Measurements from ENCODE around the gene FAM111B.
A peak's percentile ranks its signal among the peaks of the same experiment; 100 is the strongest.

The FAM111B gene

GRCh38 chr11:59152312-59152951 is 45.4 kb downstream of the FAM111B start:
- no peak for DNase-seq (ENCODE audit: extremely low read depth in 1 of 2, low read depth in 1 of 2)

GRCh38 chr11:59154610-59155009 is 47.6 kb downstream of the FAM111B start:
- DNase-seq (ENCODE audit: extremely low read depth in 1 of 2, low read depth in 1 of 2): no peak

DNA sequence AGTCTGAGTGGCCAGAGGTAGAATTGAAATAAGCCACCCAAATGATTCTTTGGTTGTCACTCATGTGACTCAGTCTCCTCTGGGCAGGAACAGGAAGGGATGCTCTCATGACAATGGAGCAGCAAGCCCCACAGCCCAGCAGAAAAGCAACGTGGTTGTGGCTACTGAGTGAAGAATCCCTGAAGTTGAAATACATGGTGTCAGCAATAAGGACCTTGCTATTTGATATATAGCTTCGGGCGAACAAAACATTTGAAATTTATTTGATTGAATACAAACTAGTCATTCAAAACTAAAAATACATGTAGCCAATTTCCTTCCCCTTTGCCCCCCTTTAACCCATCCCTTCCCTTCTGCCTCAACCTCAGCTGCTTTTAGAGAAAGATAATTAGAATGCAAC is 50.4 kb downstream of the FAM111B start:
- DNase-seq (ENCODE audit: extremely low read depth in 1 of 2, low read depth in 1 of 2): no peak

- no peak for DNase-seq (ENCODE audit: extremely low read depth in 1 of 2, low read depth in 1 of 2)
Observed at GRCh38 chr11:59158206-59159068, 51.4 kb downstream of the FAM111B start.

DNA sequence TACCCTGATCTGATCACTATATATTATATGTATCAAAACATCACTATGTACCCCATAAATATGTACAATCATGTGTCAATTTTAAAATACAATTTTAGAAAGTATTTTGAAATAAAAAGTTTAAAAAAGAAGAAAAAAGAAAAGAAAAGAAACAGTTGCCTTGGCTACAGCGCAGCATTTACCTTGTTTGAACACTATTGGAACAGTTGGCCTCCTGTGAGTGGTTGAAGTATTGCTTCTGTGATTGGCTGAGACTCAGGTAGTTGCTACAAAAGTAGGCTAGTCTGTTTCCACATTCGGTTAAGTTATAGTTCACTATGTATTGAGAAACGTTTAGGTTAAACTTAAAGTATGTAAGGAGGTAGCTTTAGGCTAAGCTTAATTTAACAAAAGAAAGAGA is 57.0 kb downstream of the FAM111B start:
- no peak for DNase-seq (ENCODE audit: extremely low read depth in 1 of 2, low read depth in 1 of 2)

GRCh38 chr11:59171508-59172322 is 64.7 kb downstream of the FAM111B start, which contains the start of gene DTX4:
DTX4 (plus strand) TSS chr11:59172132; CDS start chr11:59172596, 464 bp downstream.
- DNase-seq (ENCODE audit: extremely low read depth in 1 of 2, low read depth in 1 of 2): peak; percentile 71 to 84

GRCh38 chr11:59172345-59173079 is 65.5 kb downstream of the FAM111B start:
- no peak for DNase-seq (ENCODE audit: extremely low read depth in 1 of 2, low read depth in 1 of 2)

- no peak for DNase-seq (ENCODE audit: extremely low read depth in 1 of 2, low read depth in 1 of 2)
Observed at GRCh38 chr11:59173080-59173963, 66.3 kb downstream of the FAM111B start.

GRCh38 chr11:59173964-59174663 is 67.1 kb downstream of the FAM111B start:
- DNase-seq (ENCODE audit: extremely low read depth in 1 of 2, low read depth in 1 of 2): no peak

DNA sequence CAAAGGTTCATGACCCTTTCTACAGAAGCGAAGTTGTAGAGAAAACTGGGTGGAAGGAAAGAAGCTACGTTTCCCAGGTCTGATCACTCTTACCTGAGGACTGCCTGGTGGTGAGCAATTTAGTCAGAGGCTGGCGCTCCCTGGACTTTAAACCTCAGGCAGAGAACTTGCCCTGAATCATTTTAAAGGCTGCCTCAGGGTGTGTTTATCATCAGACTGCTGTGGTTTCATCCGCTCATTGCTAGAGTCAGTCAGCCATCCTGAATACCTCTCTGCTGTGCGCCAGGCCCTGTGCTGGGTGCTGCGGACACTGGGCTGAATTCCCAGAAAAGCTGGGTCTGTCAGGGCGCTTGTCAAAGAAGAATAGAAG is 67.6 kb downstream of the FAM111B start:
- DNase-seq (ENCODE audit: extremely low read depth in 1 of 2, low read depth in 1 of 2): no peak

DNA sequence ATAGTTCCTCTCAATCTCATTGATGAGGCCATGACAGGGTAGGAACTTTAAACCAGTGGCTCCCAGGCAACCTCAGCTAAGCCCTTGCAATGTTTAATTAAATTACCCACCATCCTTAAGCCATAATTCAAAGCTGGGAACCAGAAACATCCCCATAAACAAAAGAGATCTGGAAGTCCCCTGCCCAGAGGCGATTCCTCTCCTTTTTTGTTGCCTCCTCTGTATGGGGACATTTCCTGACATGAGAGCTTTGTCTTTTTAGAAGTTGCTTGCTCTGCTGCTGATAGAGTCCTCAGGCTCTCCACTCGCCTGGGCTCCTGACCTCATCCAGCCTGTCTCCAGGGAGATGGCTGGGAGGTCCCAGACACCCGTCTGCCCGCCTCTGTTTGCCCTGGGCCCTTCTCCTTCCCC is 68.1 kb downstream of the FAM111B start:
- no peak for DNase-seq (ENCODE audit: extremely low read depth in 1 of 2, low read depth in 1 of 2)

GRCh38 chr11:59176330-59176729 is 69.3 kb downstream of the FAM111B start:
- DNase-seq (ENCODE audit: extremely low read depth in 1 of 2, low read depth in 1 of 2): no peak

Data from stimulated activated CD8-positive, alpha-beta memory T cell treated with anti-CD3 and anti-CD28 coated beads, Interleukin-7, amount 100 ng/mL, for 48 hours (primary cell).